Panc1 (cell line): ENCODE results near the gene CFAP77. TPM values are rescaled to one million over a fixed set of nuclear protein-coding genes. Genes with fewer than 3 reads are reported as not detected.
A peak's percentile ranks its signal among the peaks of the same experiment; 100 is the strongest.

Experiments
- ATAC-seq: fragments of 200-7000 bp; cut with Tn5 transposase; 2 replicates; pipeline ENCODE4 v1.9.1; 2020; ENCODE audit warnings: mild to moderate bottlenecking, moderate library complexity
- BruUV-seq: library from RNA; stranded (reverse); fragments of 400-500 nt; replicated peaks from 2 replicates; lab custom pipeline; 2021; lab: Mats Ljungman, UMichigan
- CTCF ChIA-PET: fragments of 300-600 bp; sonication (Branson Sonifier 250); formaldehyde crosslinking; loops from one replicate; lab custom pipeline; 2022; ENCODE audit warnings: antibody characterized with exemption; lab: Charles Lee
- POLR2A ChIA-PET: fragments of 300-600 bp; sonication (Branson Sonifier 250); formaldehyde crosslinking; loops from one replicate; lab custom pipeline; 2022; ENCODE audit warnings: antibody characterized with exemption; lab: Charles Lee
- DNase-seq: peaks from one replicate; pipeline ENCODE4 v3.0.0-alpha.2; 2010; ENCODE audit warnings: low read depth, low spot score
- H3K27ac ChIP-seq: 2 replicates; pipeline ENCODE4 v1.5.1; 2011; ENCODE audit warnings: mild to moderate bottlenecking, low read length, inconsistent platforms
- H3K27me3 ChIP-seq: fragments of 200-500 bp; sonication (Bioruptor generic); 2 replicates; pipeline ENCODE4 v1.6.0; 2014; ENCODE audit warnings: low read length, inconsistent platforms; ENCODE audit not compliant: control insufficient read depth, insufficient read depth
- H3K36me3 ChIP-seq: fragments of 200-500 bp; sonication (Bioruptor generic); 2 replicates; pipeline ENCODE4 v1.5.1; 2014; ENCODE audit warnings: inconsistent platforms, mild to moderate bottlenecking, low read length, moderate library complexity; ENCODE audit not compliant: control insufficient read depth, insufficient read depth
- H3K4me1 ChIP-seq: 2 replicates; pipeline ENCODE4 v1.5.1; 2011; ENCODE audit warnings: inconsistent platforms, mild to moderate bottlenecking, low read length, moderate library complexity; ENCODE audit not compliant: control insufficient read depth, insufficient read depth
- H3K4me3 ChIP-seq, 2 experiments: 2 replicates each; pipeline ENCODE4 v1.5.1; 2011 to 2012; ENCODE audit warnings: low read depth in 2 of 2, low read length in 2 of 2, mild to moderate bottlenecking in 2 of 2, inconsistent platforms in 1 of 2, moderate library complexity in 1 of 2
- H3K9me3 ChIP-seq: fragments of 200-500 bp; sonication (Bioruptor generic); 2 replicates; pipeline ENCODE4 v1.5.1; 2014; ENCODE audit warnings: low read depth, mild to moderate bottlenecking, inconsistent platforms, low read length, moderate library complexity; ENCODE audit not compliant: control insufficient read depth, insufficient read depth
- CTCF ChIP-seq: fragments of 450-650 bp; IDR thresholded peaks from 2 replicates; pipeline ENCODE4 v1.5.1; 2017; ENCODE audit warnings: mild to moderate bottlenecking
- POLR2AphosphoS5 ChIP-seq: IDR thresholded peaks from 2 replicates; pipeline ENCODE4 v1.6.1; 2012; ENCODE audit warnings: mild to moderate bottlenecking, low read depth, low read length, moderate library complexity
- REST ChIP-seq, 2 experiments: IDR thresholded peaks; 2 replicates each; pipeline ENCODE4 v1.6.1; 2011 to 2012; ENCODE audit warnings: low read depth in 2 of 2, control low read depth in 1 of 2, low read length in 1 of 2, mild to moderate bottlenecking in 1 of 2, moderate library complexity in 1 of 2; ENCODE audit not compliant: insufficient read depth in 1 of 2
- SIN3A ChIP-seq: IDR thresholded peaks from 2 replicates; pipeline ENCODE4 v1.6.1; 2012; ENCODE audit warnings: low read depth, mild to moderate bottlenecking, low read length, moderate library complexity, borderline replicate concordance; ENCODE audit not compliant: insufficient read depth
- TCF7L2 ChIP-seq: IDR thresholded peaks from 2 replicates; pipeline ENCODE4 v1.6.1; 2011; ENCODE audit warnings: mild to moderate bottlenecking, low read depth, low read length, inconsistent platforms
- in situ Hi-C: cut with HindIII; loops from 2 replicates; pipeline ENCODE4 v1.10.0; 2016; ENCODE audit warnings: low sequenced_read_pairs, low pct_unique_long_range_greater_than_20kb
- intact Hi-C: fragments of 100-400 bp; cut with micrococcal nuclease; formaldehyde crosslinking; loops from one replicate; pipeline ENCODE4 v1.10.0; 2022; ENCODE audit not compliant: unreplicated experiment
- total RNA-seq: library from RNA; stranded (reverse); gene quantifications from one replicate; pipeline ENCODE4 v1.2.1, GENCODE V29; 2021; ENCODE audit not compliant: unreplicated experiment

CFAP77 gene
- total RNA-seq, 1 experiment from 2014 or later, result not detected

- Histone ChIP-seq H3K27me3 (no peaks in the 10 kb centered on the region; the same call in 1 of the 2 replicates), H3K9me3 (no peaks in the 10 kb centered on the region), H3K4me3 (no peak overlapping the region), H3K36me3 (no peaks in the 10 kb centered on the region), H3K27ac (no peak overlapping the region), H3K4me1 (no peaks in the 10 kb centered on the region)
- in situ Hi-C loops (no loop called here), intact Hi-C loops (no loop called here)
- ChIA-PET CTCF (no interaction called here), POLR2A (no interaction called here)
- ATAC-seq (peak; percentile 41; the same call in 1 of the 2 replicates), DNase-seq (no peak)
- BruUV-seq, result no TSS peak
- no peak for TF ChIP-seq POLR2AphosphoS5
- no peak for TF ChIP-seq TCF7L2
- TF ChIP-seq CTCF, result no peak
- no peak for TF ChIP-seq REST (IDR thresholded peaks at IDR 0.05; ENCODE audit: insufficient read depth in 1 of 2, low read depth in 2 of 2, low read length in 1 of 2)
- no peak for TF ChIP-seq SIN3A
Observed at GRCh38 chr9:132589148-132590036, 179.4 kb downstream of the CFAP77 start.

GRCh38 chr9:132590037-132590317 lies 180.0 kb downstream of the CFAP77 start:
- no TSS peak for BruUV-seq
- Histone ChIP-seq H3K4me1 (no peaks in the 10 kb centered on the region), H3K27me3 (no peaks in the 10 kb centered on the region; the same call in 1 of the 2 replicates), H3K27ac (no peak overlapping the region), H3K4me3 (no peak overlapping the region), H3K9me3 (no peaks in the 10 kb centered on the region), H3K36me3 (no peaks in the 10 kb centered on the region)
- POLR2A ChIA-PET, result no interaction called here
- in situ Hi-C loops, result no loop called here
- DNase-seq (no peak), ATAC-seq (no peak)
- TF ChIP-seq POLR2AphosphoS5, result no peak
- no peak for TF ChIP-seq SIN3A
- TF ChIP-seq CTCF, result no peak
- no peak for TF ChIP-seq TCF7L2
- no peak for TF ChIP-seq REST (IDR thresholded peaks at IDR 0.05; ENCODE audit: insufficient read depth in 1 of 2, low read depth in 2 of 2, low read length in 1 of 2)
- intact Hi-C loops, result no loop called here
- CTCF ChIA-PET, result no interaction called here
